22Rv1 (cell line): ENCODE data around the gene BMAL2.

Experiments used
- H3K27ac ChIP-seq: fragments of 450-650 bp; 2 replicates; pipeline ENCODE4 v1.5.1; 2017
- ZFX ChIP-seq: fragments of 450-650 bp; IDR thresholded peaks from 2 replicates; pipeline ENCODE4 v1.6.1; 2017; ENCODE audit warnings: antibody characterized with exemption, borderline replicate concordance
- TF ChIP-seq, protein P1 (sequence below): fragments of 450-650 bp; IDR thresholded peaks from 2 replicates; pipeline ENCODE4 v1.5.1; 2017; ENCODE audit warnings: mild to moderate bottlenecking

Gene BMAL2

DNA sequence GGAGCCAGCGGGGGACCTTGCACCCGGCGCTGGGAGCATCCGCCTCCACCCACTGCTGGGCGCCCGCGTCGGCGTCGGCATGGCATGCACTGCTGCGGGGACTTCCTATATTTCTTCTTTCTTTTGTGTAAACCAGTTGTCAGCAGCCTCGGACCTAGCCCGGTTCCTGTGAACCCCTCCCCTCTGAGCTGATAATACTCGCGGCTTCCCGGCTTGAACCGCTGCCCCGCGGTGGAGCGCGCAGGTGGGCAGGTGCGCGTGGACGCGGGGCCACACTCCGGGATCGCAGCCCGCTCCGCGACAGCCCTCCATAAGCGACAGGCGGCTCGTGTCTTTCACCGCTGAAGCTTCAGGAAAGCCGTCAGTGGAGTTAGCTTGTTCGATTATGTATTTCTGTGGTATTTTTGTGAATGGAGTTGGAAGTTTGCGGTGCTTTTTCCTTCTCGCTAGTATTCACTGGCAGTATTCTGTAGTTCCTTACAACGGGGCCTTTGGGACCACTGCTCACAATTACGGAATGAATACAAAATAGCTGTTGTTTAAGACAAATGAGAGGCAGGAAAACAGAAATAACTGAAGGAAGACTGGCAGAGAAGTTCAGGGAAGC, 870 bp downstream of the BMAL2 start:
- no peak overlapping the region for H3K27ac ChIP-seq

DNA sequence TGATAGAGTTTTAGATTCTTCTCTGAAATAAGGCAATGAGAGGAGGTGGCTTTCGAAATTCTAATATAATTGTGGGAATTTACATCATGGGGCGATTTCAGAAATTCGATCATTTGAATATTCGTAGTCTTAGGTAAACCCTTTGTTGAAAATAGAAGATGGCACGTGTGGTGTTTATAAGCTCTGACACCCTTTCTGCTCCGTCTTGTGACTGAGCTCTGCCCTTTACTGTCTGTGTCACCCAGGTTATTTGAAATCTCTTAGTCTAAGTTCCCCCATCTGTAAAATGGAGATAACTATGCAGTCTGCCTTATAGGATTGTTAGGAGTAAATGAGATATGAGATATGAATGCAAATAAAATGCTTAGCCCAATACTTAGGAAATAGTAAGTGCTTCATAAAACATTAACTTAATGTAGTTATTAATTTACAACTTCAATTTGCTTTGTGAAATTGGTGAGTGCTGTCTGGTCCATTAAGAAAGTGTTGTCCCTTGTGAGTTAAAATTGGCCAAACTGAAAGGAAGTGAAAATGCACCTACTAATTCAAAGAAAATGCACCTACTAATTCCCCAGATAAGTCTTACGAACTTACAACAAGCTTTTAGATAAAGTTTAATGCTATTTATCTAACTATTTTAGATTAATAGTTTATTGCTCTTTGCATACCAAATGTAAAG, 1.5 kb downstream of the BMAL2 start:
- TF ChIP-seq ZFX = no peak
- TF ChIP-seq, protein P1, sequence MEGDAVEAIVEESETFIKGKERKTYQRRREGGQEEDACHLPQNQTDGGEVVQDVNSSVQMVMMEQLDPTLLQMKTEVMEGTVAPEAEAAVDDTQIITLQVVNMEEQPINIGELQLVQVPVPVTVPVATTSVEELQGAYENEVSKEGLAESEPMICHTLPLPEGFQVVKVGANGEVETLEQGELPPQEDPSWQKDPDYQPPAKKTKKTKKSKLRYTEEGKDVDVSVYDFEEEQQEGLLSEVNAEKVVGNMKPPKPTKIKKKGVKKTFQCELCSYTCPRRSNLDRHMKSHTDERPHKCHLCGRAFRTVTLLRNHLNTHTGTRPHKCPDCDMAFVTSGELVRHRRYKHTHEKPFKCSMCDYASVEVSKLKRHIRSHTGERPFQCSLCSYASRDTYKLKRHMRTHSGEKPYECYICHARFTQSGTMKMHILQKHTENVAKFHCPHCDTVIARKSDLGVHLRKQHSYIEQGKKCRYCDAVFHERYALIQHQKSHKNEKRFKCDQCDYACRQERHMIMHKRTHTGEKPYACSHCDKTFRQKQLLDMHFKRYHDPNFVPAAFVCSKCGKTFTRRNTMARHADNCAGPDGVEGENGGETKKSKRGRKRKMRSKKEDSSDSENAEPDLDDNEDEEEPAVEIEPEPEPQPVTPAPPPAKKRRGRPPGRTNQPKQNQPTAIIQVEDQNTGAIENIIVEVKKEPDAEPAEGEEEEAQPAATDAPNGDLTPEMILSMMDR = no peak
- no peak overlapping the region for H3K27ac ChIP-seq

More for the DNA sequence above, 870 bp downstream of the BMAL2 start:
- no peak for TF ChIP-seq ZFX
- TF ChIP-seq, protein P1 = no peak

DNA sequence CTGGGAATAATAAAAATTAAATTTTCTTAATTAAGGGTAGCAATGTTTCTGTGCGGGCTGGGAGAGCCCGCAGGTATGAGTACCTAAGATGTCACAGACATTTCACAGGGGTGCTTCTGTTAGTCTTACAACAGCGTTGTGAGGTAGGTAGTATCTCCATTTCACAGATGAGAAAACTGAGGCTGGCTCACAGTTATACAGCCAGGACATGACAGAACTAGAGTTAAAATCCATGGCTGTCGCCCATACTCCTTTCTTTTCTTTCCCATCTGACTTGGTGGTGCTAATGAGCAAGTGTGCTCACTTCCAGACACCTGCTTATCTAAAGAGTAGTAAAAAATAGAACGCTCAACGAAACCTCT, 2.1 kb downstream of the BMAL2 start:
- no peak overlapping the region for H3K27ac ChIP-seq
- TF ChIP-seq ZFX = no peak
- TF ChIP-seq, protein P1 = no peak

DNA sequence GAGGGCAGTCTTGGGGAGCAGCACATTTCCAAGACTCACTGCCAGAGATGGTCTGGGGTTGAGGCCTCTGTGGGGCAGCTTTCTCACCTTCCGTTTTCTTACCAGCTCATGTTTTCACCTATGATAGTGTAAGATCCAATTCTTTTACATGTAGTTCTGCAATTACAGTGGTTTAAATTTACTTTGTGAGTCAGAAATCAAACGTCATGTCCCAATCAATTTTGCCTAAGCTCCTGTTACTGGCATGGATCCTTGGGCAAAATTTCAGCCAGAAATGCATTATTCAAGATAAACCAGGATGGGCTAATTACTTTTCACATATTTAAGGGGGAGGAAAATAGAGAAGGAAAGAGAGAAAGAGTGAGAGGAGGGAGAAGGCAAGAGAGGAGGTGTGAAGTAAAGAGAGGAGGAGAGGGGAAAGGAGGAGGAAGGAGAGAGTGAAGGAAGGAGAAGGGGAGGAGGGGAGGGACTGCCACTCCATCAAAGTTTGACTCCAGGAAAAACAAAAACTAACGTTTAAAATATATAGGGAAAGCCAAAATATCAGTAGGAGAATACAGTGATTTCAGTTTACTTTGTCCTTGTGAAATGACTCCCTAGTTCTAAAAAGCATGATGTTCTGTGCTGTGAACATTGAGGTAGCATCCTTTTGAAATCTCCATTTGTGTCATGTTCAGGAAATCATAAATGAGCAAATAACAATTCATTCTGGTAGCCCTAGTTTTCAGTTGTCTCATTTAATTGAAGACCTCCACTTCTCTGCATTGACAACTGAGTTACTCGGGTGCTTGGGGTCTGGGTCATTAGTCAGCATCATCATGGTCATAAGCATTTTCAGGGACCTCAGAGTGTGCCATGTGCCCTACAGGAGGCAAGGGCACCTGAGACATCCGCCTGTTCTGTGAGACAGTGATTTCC, 3.0 kb downstream of the BMAL2 start:
- H3K27ac ChIP-seq = no peak overlapping the region
- no peak for TF ChIP-seq ZFX
- TF ChIP-seq, protein P1 = no peak

DNA sequence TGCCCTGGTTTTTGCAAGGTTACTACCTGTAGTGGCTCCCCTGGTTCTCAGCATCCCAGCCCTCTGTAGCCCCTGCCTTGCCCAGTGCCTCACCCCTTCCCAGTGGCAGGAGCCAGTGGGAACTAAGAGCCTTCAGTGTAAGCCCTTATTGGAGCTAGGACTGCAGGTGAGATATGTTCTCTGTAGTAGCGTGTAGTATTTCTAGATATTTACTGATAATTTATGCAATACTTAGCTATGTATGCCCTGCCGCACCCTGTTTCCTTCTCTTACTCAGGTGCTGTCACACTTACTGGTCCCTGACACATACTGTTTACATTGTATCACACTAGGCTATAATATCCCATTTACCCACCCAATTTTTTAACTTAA, 3.6 kb downstream of the BMAL2 start:
- no peak for TF ChIP-seq ZFX
- TF ChIP-seq, protein P1 = no peak
- no peak overlapping the region for H3K27ac ChIP-seq

DNA sequence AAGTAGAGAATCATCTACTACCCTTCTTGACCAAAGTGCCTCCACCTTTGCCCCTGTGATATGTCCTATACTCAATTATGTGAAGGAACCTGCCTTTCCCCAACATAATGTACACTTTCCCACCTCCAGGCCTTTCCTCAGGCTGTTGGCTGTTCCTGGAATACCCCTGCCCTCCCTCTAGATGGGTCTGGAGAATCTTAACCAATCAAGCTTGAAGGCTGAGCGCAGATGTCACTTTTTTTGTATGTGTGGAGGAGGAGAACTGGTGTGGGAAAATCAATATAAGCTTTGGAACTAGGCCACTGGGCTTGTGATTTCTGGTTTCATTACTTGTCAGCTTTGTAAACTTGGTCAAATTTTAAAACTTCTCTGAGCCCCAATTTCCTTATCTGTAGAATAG, 4.7 kb downstream of the BMAL2 start:
- no peak for TF ChIP-seq ZFX
- TF ChIP-seq, protein P1 = no peak

DNA sequence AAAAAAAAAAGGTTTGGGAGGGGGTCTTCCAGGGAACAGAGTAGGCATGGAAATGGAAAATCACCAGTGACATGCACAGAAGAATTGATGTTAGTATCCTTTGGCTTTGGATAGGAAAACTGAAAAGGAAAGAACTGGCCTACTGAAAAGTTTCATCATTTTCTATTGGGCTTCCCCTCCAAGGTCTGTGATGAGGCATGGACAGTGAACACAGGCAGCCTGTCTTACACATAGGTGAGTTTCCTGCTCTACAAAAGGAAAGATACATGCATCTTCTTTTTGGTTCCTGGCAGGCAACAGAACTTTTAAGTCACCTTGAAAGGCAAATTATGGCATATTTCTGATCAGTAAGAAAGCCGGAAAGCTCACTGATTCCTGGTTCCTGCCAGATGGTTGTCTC, 5.8 kb downstream of the BMAL2 start:
- no peak overlapping the region for H3K27ac ChIP-seq
- TF ChIP-seq ZFX = no peak
- TF ChIP-seq, protein P1 = no peak

More for the DNA sequence above, 4.7 kb downstream of the BMAL2 start:
- no peak overlapping the region for H3K27ac ChIP-seq
